ENCODE results near the gene HOMEZ.
"Not testable (repeated sequence)": the region's sequence is repeated elsewhere in the genome, so short reads cannot be mapped to it uniquely, and the experiment has no call there.

Gene HOMEZ

DNA sequence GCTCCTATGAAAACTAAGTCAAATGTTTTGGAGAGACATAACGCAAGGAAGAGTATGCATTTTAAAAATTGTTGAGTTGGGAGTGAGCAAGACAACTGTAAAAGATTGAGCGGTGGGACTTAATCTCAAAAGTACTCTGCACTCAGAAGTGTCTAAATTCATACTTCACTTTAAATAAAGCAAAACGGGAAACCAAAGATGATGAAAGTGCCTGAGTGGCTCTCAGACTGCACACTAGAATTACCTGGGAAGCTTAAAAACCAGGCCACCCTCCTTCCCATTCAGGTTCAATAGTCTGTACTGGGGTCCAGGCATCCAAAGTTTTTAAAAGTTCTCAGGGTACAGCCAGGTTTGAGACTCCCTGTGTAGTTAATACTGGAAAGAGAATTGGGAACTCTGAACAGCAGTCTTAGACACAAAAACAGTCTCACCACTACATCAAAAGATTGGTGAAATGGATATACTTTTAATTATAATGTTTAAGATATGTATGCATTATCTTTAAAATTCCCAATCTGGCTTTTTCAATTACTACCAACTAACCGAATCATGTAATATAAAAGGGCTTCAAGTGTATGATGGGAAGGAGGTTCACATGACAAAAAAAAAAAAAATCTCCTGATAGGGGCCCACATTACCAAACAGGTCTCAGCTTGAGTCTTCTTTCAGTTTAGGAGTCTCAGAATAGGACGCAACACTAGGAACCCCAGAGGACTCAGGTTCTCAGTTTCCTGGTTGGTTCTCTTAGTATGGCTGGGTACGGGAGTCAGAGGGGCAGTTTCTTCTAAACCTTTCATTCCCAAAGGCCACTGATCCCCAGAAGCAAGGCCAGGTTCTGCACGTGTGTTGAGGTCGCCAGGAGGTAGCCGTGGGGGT is 1.0 kb downstream of the HOMEZ start:
- in situ Hi-C loops (cut with HindIII; ENCODE audit: low sequenced_read_pairs), result no loop called here

DNA sequence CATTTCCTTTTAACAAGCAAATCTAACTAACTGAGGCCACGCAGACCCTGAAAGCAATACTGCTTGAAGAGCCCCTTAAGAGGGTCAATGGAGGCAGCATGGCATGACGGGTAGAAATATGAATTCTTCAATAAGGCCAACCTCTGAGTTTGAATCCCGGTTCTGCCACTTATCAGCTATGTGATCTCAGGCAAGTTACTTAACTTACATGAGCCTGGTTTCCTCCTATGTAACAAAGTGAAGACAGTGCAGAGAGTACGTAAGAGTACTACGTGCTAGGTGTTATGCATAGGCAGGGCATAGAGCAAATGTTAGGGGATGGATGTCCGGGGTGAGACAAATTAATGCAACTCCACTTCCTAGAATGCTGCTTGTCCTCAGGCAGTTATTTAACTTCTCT is 4.7 kb downstream of the HOMEZ start:
- in situ Hi-C loops (cut with HindIII; ENCODE audit: low sequenced_read_pairs), result no loop called here

DNA sequence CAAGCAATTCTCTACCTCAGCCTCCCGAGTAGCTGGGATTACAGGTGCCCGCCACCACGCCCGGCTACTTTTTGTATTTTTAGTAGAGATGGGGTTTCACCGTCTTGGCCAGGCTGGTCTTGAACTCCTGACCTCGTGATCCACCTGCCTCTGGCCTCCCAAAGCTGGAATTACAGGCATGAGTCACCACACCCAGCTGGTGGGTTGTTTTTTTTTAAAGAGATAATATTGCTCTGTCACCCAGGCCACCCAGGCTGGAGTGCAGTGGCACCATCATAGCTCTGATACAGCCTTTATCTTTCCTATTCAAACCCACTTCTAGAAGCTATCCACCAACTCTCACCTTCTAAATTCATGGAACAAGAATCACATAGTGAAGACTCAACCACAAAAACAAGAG is 8.0 kb downstream of the HOMEZ start:
- in situ Hi-C loops (cut with HindIII; ENCODE audit: low sequenced_read_pairs), result not testable (repeated sequence)

DNA sequence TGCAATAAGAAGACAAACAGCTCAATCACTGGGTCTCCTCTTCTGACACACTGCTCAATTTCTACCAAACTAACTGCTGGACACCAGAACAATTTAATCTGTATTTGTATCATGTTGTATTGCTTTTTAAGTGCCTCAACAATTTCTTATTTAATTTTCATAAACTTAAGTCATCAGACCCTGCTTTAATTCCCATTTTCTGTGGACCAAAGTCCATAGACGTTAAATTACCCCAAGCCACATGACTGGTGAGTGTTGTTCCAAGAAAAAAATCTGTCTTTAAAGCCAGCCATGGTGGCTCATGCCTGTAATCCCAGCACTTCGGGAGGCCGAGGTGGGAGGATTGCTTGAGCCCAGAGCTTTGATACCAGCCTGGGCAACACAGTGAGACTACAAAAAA is 8.7 kb downstream of the HOMEZ start:
- in situ Hi-C loops (cut with HindIII; ENCODE audit: low sequenced_read_pairs), result no loop called here

- in situ Hi-C loops (cut with HindIII; ENCODE audit: low sequenced_read_pairs), result no loop called here
These were observed 10.5 kb downstream of the HOMEZ start for GRCh38 chr14:23275412-23275811.

DNA sequence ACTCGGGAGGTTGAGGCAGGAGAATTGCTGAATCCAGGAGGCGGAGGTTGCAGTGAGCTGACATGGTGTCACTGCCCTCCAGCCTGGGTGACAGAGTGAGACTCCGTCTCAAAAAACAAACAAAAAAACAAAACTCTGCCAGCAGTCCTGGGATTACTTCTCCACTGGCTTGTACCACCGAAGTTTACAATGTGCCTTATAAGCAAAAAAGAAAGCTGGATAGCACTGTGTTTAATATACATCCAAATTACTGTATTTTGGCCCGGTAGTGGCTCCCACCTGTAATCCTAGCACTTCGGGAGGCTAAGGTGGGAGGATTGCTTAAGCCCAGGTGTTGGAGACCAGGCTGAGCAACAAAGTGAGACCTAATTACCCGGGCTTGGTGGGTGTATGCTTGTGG is 16.7 kb downstream of the HOMEZ start:
- in situ Hi-C loops (cut with HindIII; ENCODE audit: low sequenced_read_pairs), result no loop called here

DNA sequence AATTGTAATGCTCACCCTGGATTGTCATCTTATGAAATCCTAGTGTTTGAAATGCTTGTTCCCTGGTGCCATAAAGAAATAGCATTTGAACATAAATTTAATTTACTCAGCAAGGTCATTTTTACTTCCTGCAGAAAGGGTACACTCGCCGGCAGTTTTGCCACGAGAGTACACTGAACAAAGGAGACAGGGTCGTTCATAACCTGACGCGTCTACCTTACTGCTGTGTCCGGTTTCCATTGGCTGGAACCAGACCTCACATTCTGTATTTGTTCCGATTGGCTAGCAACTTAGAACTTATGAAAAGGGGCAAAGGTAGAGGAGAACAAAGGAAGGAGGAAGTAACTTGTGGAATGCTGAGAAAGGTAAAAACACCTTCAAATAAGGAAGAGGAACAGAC is 25.1 kb downstream of the HOMEZ start:
- in situ Hi-C loops (cut with HindIII; ENCODE audit: low sequenced_read_pairs), result not testable (repeated sequence)

- in situ Hi-C loops (cut with HindIII; ENCODE audit: low sequenced_read_pairs), result no loop called here
These were observed 26.5 kb downstream of the HOMEZ start for GRCh38 chr14:23259426-23259825.

GRCh38 chr14:23258256-23258655 is 27.7 kb downstream of the HOMEZ start:
- in situ Hi-C loops (cut with HindIII; ENCODE audit: low sequenced_read_pairs), result no loop called here

GRCh38 chr14:23252420-23253333 is 33.3 kb downstream of the HOMEZ start:
- in situ Hi-C loops (cut with HindIII; ENCODE audit: low sequenced_read_pairs), result no loop called here

DNA sequence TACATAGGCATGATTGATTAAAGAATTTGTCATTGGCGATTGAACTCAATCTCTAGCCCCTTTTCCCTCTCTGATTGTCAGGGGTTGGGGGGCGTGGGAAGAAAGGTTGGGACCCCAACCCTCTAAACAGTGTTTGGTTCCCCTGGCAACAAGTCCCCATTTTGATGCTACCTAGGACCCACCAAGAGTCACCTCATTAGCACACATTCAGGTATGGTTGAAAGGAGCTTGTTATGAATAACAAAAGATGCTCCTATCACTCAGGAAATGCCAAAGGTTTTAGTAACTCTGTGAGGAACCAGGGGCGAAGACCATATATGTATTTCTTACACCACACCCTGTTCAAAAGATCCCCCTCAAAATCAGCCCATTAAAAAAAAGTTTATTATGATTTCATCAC is 33.9 kb downstream of the HOMEZ start:
- in situ Hi-C loops (cut with HindIII; ENCODE audit: low sequenced_read_pairs), result no loop called here

- in situ Hi-C loops (cut with HindIII; ENCODE audit: low sequenced_read_pairs), result no loop called here
These were observed 36.1 kb downstream of the HOMEZ start for GRCh38 chr14:23249824-23250223.

- in situ Hi-C loops (cut with HindIII; ENCODE audit: low sequenced_read_pairs), result no loop called here
These were observed 37.3 kb downstream of the HOMEZ start for GRCh38 chr14:23248601-23249000.

- in situ Hi-C loops (cut with HindIII; ENCODE audit: low sequenced_read_pairs), result no loop called here
These were observed 40.6 kb downstream of the HOMEZ start for GRCh38 chr14:23245282-23245681.

DNA sequence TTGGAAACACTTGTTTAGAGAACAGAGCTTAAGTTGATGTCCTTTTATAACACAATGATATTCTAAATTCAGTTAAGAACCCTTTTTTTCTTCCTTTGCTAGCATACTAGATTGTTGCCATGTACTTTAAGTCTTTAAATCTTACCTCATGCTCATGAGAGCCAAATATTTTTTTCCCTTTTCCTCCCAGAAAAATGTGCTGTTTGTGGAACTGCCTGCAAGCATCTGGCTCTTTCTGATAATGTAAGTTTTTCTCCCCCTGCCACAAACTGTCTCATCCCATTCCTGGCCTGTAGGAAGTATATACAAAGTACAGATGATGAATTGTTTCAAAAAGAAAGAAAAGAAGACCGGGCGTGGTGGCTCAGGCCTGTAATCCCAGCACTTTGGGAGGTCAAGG is 42.9 kb downstream of the HOMEZ start:
- in situ Hi-C loops (cut with HindIII; ENCODE audit: low sequenced_read_pairs), result no loop called here

DNA sequence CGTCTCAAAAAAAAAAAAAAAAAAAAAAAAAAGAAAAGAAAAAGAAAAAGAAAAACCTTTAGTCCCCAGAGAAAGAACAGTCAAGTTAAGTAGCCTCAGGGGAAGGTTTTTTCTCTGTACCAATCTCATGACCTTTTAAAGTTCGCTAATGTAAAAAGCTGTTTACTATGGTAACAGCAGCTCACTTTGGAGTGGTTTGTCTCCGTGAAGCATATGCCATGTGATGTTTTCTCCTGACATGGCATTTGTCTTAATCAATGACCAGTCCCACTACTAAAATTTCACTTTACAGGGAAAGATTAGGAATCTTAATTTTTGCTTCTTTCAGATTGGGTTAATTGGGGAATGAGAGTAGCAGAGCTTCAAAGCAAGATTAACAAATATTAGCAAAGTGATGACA is 43.9 kb downstream of the HOMEZ start:
- in situ Hi-C loops (cut with HindIII; ENCODE audit: low sequenced_read_pairs), result no loop called here

DNA sequence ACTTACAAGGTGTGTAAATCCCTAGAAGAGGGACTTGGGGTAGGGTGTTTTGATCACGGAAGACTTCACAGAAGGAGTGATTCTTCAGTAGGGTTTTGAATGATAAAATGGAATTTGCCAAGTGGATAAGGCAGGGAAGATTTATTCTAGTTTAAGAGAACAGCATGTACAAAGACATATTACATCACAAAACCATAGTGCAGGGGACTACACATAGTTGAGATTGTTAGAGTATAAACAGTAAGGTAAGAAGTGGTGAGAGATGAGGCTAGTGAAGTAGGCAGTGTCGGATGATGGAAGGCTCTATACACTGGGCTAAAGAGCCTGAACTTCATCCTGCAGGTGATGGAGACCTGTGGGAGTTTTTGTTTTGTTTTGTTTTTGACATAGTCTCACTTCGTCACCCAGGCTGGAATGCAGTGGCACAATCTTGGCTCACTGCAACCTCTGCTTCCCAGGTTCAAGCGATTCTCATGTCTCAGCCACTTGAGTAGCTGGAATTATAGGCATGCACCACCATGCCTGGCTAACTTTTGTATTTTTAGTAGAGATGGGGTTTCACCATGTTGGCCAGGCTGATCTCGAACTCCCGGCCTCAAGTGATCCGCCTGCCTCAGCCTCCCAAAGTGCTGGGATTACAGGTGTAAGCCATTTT is 44.7 kb downstream of the HOMEZ start:
- in situ Hi-C loops (cut with HindIII; ENCODE audit: low sequenced_read_pairs), result not testable (repeated sequence)

- in situ Hi-C loops (cut with HindIII; ENCODE audit: low sequenced_read_pairs), result no loop called here
These were observed 45.3 kb downstream of the HOMEZ start for GRCh38 chr14:23240661-23241060.

GRCh38 chr14:23237772-23238594 is 47.9 kb downstream of the HOMEZ start, which contains the start of gene RNF212B:
RNF212B (plus strand) TSS chr14:23237936; CDS start chr14:23240346, 2,410 bp downstream.
- in situ Hi-C loops (cut with HindIII; ENCODE audit: low sequenced_read_pairs), result no loop called here

DNA sequence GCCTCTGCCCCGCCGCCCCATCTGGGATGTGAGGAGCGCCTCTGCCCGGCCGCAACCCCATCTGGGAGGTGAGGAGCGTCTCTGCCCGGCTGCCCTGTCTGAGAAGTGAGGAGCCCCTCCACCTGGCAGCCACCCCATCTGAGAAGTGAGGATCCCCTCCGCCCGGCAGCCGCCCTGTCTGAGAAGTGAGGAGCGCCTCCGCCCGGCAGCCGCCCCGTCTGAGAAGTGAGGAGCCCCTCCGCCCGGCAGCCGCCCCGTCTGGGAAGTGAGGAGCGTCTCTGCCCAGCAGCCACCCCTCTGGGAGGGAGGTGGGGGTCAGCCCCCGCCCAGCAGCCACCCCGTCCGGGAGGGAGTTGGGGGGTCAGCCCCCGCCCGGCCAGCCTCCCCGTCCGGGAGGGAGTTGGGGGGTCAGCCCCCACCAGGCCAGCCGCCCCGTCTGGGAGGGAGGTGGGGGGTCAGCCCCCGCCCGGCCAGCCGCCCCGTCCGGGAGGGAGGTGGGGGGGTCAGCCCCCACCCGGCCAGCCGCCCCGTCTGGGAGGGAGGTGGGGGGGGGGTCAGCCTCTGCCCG is 53.6 kb downstream of the HOMEZ start:
- in situ Hi-C loops (cut with HindIII; ENCODE audit: low sequenced_read_pairs), result not testable (repeated sequence)

All from DLD1 (cell line).